HG03457 (cell line): ENCODE data around the gene HEG1.

Experiments
- ATAC-seq: cut with Tn5 transposase; IDR thresholded peaks from one replicate; pipeline ENCODE4 v1.9.1; 2021; ENCODE audit warnings: moderate number of reproducible peaks; ENCODE audit not compliant: unreplicated experiment

The HEG1 gene

GRCh38 chr3:124924741-124925140 lies 131.1 kb downstream of the HEG1 start:
- no peak for ATAC-seq

GRCh38 chr3:124923833-124924232 lies 132.0 kb downstream of the HEG1 start:
- ATAC-seq: no peak

DNA sequence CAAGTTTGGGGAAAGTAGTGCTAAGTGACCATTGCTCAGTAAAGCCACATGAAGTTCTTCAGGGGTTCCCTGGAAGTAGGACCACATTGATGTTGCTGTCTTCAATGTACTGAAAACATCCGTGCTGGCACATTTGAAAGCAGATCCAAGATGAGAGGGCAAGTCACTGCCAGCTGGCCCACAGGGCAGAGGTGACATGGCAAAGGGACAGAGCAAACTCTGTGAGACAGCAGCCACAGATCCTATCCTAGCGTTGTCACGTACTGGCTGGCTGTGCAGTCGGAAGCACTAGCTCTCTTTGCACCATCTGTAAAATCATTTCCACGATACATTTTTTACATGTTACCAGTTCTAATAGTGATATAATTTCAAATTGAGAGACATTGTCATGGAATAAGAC lies 135.1 kb downstream of the HEG1 start:
- ATAC-seq: no peak

- no peak for ATAC-seq
Measured at GRCh38 chr3:124919756-124920155, 136.0 kb downstream of the HEG1 start.

- ATAC-seq: no peak
Measured at GRCh38 chr3:124918524-124918923, 137.3 kb downstream of the HEG1 start.

- no peak for ATAC-seq
Measured at GRCh38 chr3:124916837-124917409, 138.9 kb downstream of the HEG1 start.
